Lower leg skin (tissue), 3 donors: ENCODE measurements around the gene RPS6KB2.

Experiments used
- CTCF ChIP-seq, 3 donors: fragments of 450-650 bp; IDR thresholded peaks; one replicate each; pipeline ENCODE4 v1.5.1; 2016; ENCODE audit warnings: antibody characterized with exemption in 3 of 3, mild to moderate bottlenecking in 3 of 3, moderate library complexity in 2 of 3
- POLR2A ChIP-seq, 2 donors: fragments of 450-650 bp; IDR thresholded peaks; one replicate each; pipeline ENCODE4 v1.6.1; 2016 to 2017; ENCODE audit warnings: antibody characterized with exemption in 2 of 2, mild to moderate bottlenecking in 1 of 2, moderate library complexity in 1 of 2

- TF ChIP-seq POLR2A (IDR thresholded peaks at IDR 0.05), result no peak
- TF ChIP-seq CTCF (IDR thresholded peaks at IDR 0.05), result no peak
Measured at GRCh38 chr11:67456068-67456705, 27.9 kb downstream of the RPS6KB2 start.
